ENCODE results near the gene KRTAP5-6.
"Not testable (repeated sequence)": the region's sequence is repeated elsewhere in the genome, so short reads cannot be mapped to it uniquely, and the experiment has no call there.

The KRTAP5-6 gene

GRCh38 chr11:1683216-1683615 lies 13.8 kb upstream of the KRTAP5-6 start:
- not testable (repeated sequence) for H2AK5ac ChIP-seq (ENCODE audit: low read length, severe bottlenecking); H3K4me1 ChIP-seq (ENCODE audit: control insufficient read depth, insufficient read depth, low read depth, low read length); DNase-seq; H3K14ac ChIP-seq (ENCODE audit: low read length in 2 of 2); H3K4me3 ChIP-seq (ENCODE audit: insufficient read depth in 1 of 2, low read depth in 1 of 2, low read length in 2 of 2); H3K79me1 ChIP-seq (replicated peaks; ENCODE audit: low read length, poor library complexity, severe bottlenecking); H2AFZ ChIP-seq (ENCODE audit: low read depth, low read length); H3K23ac ChIP-seq (ENCODE audit: low read length in 2 of 2); H3K36me3 ChIP-seq (ENCODE audit: control insufficient read depth in 1 of 2, insufficient read depth in 2 of 2, low read depth in 1 of 2, low read length in 2 of 2); H3K9me3 ChIP-seq (ENCODE audit: control insufficient read depth, low read length); H3K27ac ChIP-seq (ENCODE audit: low read length, poor library complexity, severe bottlenecking); H3K18ac ChIP-seq (ENCODE audit: low read depth in 1 of 2, low read length in 2 of 2); H2BK5ac ChIP-seq (ENCODE audit: low read depth, low read length, poor library complexity, severe bottlenecking); H3K4me2 ChIP-seq (ENCODE audit: low read length, poor library complexity, severe bottlenecking); H3K9ac ChIP-seq (ENCODE audit: low read length); H2BK15ac ChIP-seq (ENCODE audit: low read depth, poor library complexity, severe bottlenecking); H3K4ac ChIP-seq (ENCODE audit: low read depth in 1 of 2, low read length in 2 of 2)
- H2BK12ac ChIP-seq (ENCODE audit: low read length in 2 of 2): peak overlapping the region in 1 of 2 experiments; percentile 71
- peak overlapping the region; percentile 19 for H2BK120ac ChIP-seq (ENCODE audit: low read depth, low read length)
- peaks cover 11 to 26% of the 10 kb centered on the region in 2 experiments for H3K27me3 ChIP-seq (ENCODE audit: control insufficient read depth in 1 of 2, insufficient read depth in 1 of 2, low read length in 2 of 2)
- H4K8ac ChIP-seq (ENCODE audit: low read length): peak overlapping the region; percentile 54
- 90% methylated on average over 12 of the region's 19 CpGs for whole genome bisulfite sequencing
- H4K91ac ChIP-seq (ENCODE audit: low read length): peak overlapping the region; percentile 61

- H3K9ac ChIP-seq (ENCODE audit: low read length); H3K9me3 ChIP-seq (ENCODE audit: control insufficient read depth, low read length); H3K4ac ChIP-seq (ENCODE audit: low read depth in 1 of 2, low read length in 2 of 2); H4K8ac ChIP-seq (ENCODE audit: low read length); H4K91ac ChIP-seq (ENCODE audit: low read length); H2BK12ac ChIP-seq (ENCODE audit: low read length in 2 of 2); H3K14ac ChIP-seq (ENCODE audit: low read length in 2 of 2); H2BK5ac ChIP-seq (ENCODE audit: low read depth, low read length, poor library complexity, severe bottlenecking); H3K18ac ChIP-seq (ENCODE audit: low read depth in 1 of 2, low read length in 2 of 2); H3K27ac ChIP-seq (ENCODE audit: low read length, poor library complexity, severe bottlenecking); H3K4me2 ChIP-seq (ENCODE audit: low read length, poor library complexity, severe bottlenecking); H3K4me1 ChIP-seq (ENCODE audit: control insufficient read depth, insufficient read depth, low read depth, low read length); DNase-seq; H2BK120ac ChIP-seq (ENCODE audit: low read depth, low read length); H3K36me3 ChIP-seq (ENCODE audit: control insufficient read depth in 1 of 2, insufficient read depth in 2 of 2, low read depth in 1 of 2, low read length in 2 of 2); H3K79me1 ChIP-seq (replicated peaks; ENCODE audit: low read length, poor library complexity, severe bottlenecking); H2AK5ac ChIP-seq (ENCODE audit: low read length, severe bottlenecking); H2BK15ac ChIP-seq (ENCODE audit: low read depth, poor library complexity, severe bottlenecking); H3K23ac ChIP-seq (ENCODE audit: low read length in 2 of 2); H3K4me3 ChIP-seq (ENCODE audit: insufficient read depth in 1 of 2, low read depth in 1 of 2, low read length in 2 of 2); H2AFZ ChIP-seq (ENCODE audit: low read depth, low read length): not testable (repeated sequence)
- peaks cover 11 to 22% of the 10 kb centered on the region in 2 experiments for H3K27me3 ChIP-seq (ENCODE audit: control insufficient read depth in 1 of 2, insufficient read depth in 1 of 2, low read length in 2 of 2)
- 70% methylated on average over 3 of the region's 24 CpGs for WGBS
Measured at GRCh38 chr11:1683904-1684572, 13.0 kb upstream of the KRTAP5-6 start.

- H3K79me1 ChIP-seq (replicated peaks; ENCODE audit: low read length, poor library complexity, severe bottlenecking); H3K4me3 ChIP-seq (ENCODE audit: insufficient read depth in 1 of 2, low read depth in 1 of 2, low read length in 2 of 2); H2BK12ac ChIP-seq (ENCODE audit: low read length in 2 of 2); H4K8ac ChIP-seq (ENCODE audit: low read length); H3K9me3 ChIP-seq (ENCODE audit: control insufficient read depth, low read length); H2AFZ ChIP-seq (ENCODE audit: low read depth, low read length); H3K9ac ChIP-seq (ENCODE audit: low read length); H2AK5ac ChIP-seq (ENCODE audit: low read length, severe bottlenecking); H3K4ac ChIP-seq (ENCODE audit: low read depth in 1 of 2, low read length in 2 of 2); H3K27ac ChIP-seq (ENCODE audit: low read length, poor library complexity, severe bottlenecking); H3K4me1 ChIP-seq (ENCODE audit: control insufficient read depth, insufficient read depth, low read depth, low read length); H3K14ac ChIP-seq (ENCODE audit: low read length in 2 of 2); H2BK15ac ChIP-seq (ENCODE audit: low read depth, poor library complexity, severe bottlenecking); H3K23ac ChIP-seq (ENCODE audit: low read length in 2 of 2); H3K36me3 ChIP-seq (ENCODE audit: control insufficient read depth in 1 of 2, insufficient read depth in 2 of 2, low read depth in 1 of 2, low read length in 2 of 2); H2BK5ac ChIP-seq (ENCODE audit: low read depth, low read length, poor library complexity, severe bottlenecking); H3K4me2 ChIP-seq (ENCODE audit: low read length, poor library complexity, severe bottlenecking); DNase-seq: not testable (repeated sequence)
- Histone ChIP-seq H2BK120ac (ENCODE audit: low read depth, low read length) (peak overlapping the region; percentile 11), H3K18ac (ENCODE audit: low read depth in 1 of 2, low read length in 2 of 2) (peak overlapping the region in 1 of 2 experiments; percentile 43), H3K27me3 (ENCODE audit: control insufficient read depth in 1 of 2, insufficient read depth in 1 of 2, low read length in 2 of 2) (peaks cover 21 to 22% of the 10 kb centered on the region in 2 experiments), H4K91ac (ENCODE audit: low read length) (peak overlapping the region; percentile 12)
- WGBS: 88% methylated on average over 14 of the region's 18 CpGs
Measured at GRCh38 chr11:1684886-1685874, 11.8 kb upstream of the KRTAP5-6 start.

GRCh38 chr11:1686220-1686619 lies 10.8 kb upstream of the KRTAP5-6 start:
- H3K14ac ChIP-seq (ENCODE audit: low read length in 2 of 2); H3K79me1 ChIP-seq (replicated peaks; ENCODE audit: low read length, poor library complexity, severe bottlenecking); H2BK120ac ChIP-seq (ENCODE audit: low read depth, low read length); H4K8ac ChIP-seq (ENCODE audit: low read length); H3K36me3 ChIP-seq (ENCODE audit: control insufficient read depth in 1 of 2, insufficient read depth in 2 of 2, low read depth in 1 of 2, low read length in 2 of 2); H3K23ac ChIP-seq (ENCODE audit: low read length in 2 of 2); H3K27ac ChIP-seq (ENCODE audit: low read length, poor library complexity, severe bottlenecking); H2AK5ac ChIP-seq (ENCODE audit: low read length, severe bottlenecking); H3K4me1 ChIP-seq (ENCODE audit: control insufficient read depth, insufficient read depth, low read depth, low read length); H3K4me2 ChIP-seq (ENCODE audit: low read length, poor library complexity, severe bottlenecking); H2AFZ ChIP-seq (ENCODE audit: low read depth, low read length); H2BK15ac ChIP-seq (ENCODE audit: low read depth, poor library complexity, severe bottlenecking); H3K4me3 ChIP-seq (ENCODE audit: insufficient read depth in 1 of 2, low read depth in 1 of 2, low read length in 2 of 2); H2BK12ac ChIP-seq (ENCODE audit: low read length in 2 of 2); H3K9me3 ChIP-seq (ENCODE audit: control insufficient read depth, low read length); H3K9ac ChIP-seq (ENCODE audit: low read length); H3K4ac ChIP-seq (ENCODE audit: low read depth in 1 of 2, low read length in 2 of 2); H2BK5ac ChIP-seq (ENCODE audit: low read depth, low read length, poor library complexity, severe bottlenecking); DNase-seq: not testable (repeated sequence)
- peaks cover 31 to 32% of the 10 kb centered on the region in 2 experiments for H3K27me3 ChIP-seq (ENCODE audit: control insufficient read depth in 1 of 2, insufficient read depth in 1 of 2, low read length in 2 of 2)
- 85% methylated on average over 12 of the region's 15 CpGs for WGBS
- H4K91ac ChIP-seq (ENCODE audit: low read length): peak overlapping the region; percentile 61
- peak overlapping the region in 1 of 2 experiments; percentile 43 for H3K18ac ChIP-seq (ENCODE audit: low read depth in 1 of 2, low read length in 2 of 2)
